ENCODE measurements around the gene HJURP. TPM values are rescaled to one million over a fixed set of nuclear protein-coding genes. Genes with fewer than 3 reads are reported as not detected.
A peak's percentile ranks its signal among the peaks of the same experiment; 100 is the strongest.

The HJURP gene
- total RNA-seq, 1 donor from 2014 or later: 11.4 TPM

- DNase-seq (ENCODE audit: low spot score): no peak
- H3K4me3 Mint-ChIP-seq (ENCODE audit: unreplicated experiment): no peak overlapping the region
- H3K27ac Mint-ChIP-seq (ENCODE audit: unreplicated experiment): no peak overlapping the region
- H3K4me1 Mint-ChIP-seq (ENCODE audit: unreplicated experiment): no peaks in the 10 kb centered on the region
- no peaks in the 10 kb centered on the region for H3K9me3 Mint-ChIP-seq (ENCODE audit: unreplicated experiment)
- TF ChIP-seq, protein P1, sequence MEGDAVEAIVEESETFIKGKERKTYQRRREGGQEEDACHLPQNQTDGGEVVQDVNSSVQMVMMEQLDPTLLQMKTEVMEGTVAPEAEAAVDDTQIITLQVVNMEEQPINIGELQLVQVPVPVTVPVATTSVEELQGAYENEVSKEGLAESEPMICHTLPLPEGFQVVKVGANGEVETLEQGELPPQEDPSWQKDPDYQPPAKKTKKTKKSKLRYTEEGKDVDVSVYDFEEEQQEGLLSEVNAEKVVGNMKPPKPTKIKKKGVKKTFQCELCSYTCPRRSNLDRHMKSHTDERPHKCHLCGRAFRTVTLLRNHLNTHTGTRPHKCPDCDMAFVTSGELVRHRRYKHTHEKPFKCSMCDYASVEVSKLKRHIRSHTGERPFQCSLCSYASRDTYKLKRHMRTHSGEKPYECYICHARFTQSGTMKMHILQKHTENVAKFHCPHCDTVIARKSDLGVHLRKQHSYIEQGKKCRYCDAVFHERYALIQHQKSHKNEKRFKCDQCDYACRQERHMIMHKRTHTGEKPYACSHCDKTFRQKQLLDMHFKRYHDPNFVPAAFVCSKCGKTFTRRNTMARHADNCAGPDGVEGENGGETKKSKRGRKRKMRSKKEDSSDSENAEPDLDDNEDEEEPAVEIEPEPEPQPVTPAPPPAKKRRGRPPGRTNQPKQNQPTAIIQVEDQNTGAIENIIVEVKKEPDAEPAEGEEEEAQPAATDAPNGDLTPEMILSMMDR (IDR thresholded peaks at IDR 0.05; ENCODE audit: unreplicated experiment): no peak
- H3K36me3 Mint-ChIP-seq (ENCODE audit: low read depth, unreplicated experiment): peaks cover 17% of the 10 kb centered on the region
- peaks cover 12% of the 10 kb centered on the region for H3K27me3 Mint-ChIP-seq (ENCODE audit: unreplicated experiment)
Measured at GRCh38 chr2:233792720-233793119, 61.6 kb downstream of the HJURP start.

- H3K4me1 Mint-ChIP-seq (ENCODE audit: unreplicated experiment): no peaks in the 10 kb centered on the region
- TF ChIP-seq, protein P1 (IDR thresholded peaks at IDR 0.05; ENCODE audit: unreplicated experiment): no peak
- H3K36me3 Mint-ChIP-seq (ENCODE audit: low read depth, unreplicated experiment): peaks cover 17% of the 10 kb centered on the region
- DNase-seq (ENCODE audit: low spot score): no peak
- no peak overlapping the region for H3K4me3 Mint-ChIP-seq (ENCODE audit: unreplicated experiment)
- peaks cover 12% of the 10 kb centered on the region for H3K27me3 Mint-ChIP-seq (ENCODE audit: unreplicated experiment)
- H3K27ac Mint-ChIP-seq (ENCODE audit: unreplicated experiment): no peak overlapping the region
- no peaks in the 10 kb centered on the region for H3K9me3 Mint-ChIP-seq (ENCODE audit: unreplicated experiment)
Measured at GRCh38 chr2:233791883-233792329, 62.4 kb downstream of the HJURP start.

DNA sequence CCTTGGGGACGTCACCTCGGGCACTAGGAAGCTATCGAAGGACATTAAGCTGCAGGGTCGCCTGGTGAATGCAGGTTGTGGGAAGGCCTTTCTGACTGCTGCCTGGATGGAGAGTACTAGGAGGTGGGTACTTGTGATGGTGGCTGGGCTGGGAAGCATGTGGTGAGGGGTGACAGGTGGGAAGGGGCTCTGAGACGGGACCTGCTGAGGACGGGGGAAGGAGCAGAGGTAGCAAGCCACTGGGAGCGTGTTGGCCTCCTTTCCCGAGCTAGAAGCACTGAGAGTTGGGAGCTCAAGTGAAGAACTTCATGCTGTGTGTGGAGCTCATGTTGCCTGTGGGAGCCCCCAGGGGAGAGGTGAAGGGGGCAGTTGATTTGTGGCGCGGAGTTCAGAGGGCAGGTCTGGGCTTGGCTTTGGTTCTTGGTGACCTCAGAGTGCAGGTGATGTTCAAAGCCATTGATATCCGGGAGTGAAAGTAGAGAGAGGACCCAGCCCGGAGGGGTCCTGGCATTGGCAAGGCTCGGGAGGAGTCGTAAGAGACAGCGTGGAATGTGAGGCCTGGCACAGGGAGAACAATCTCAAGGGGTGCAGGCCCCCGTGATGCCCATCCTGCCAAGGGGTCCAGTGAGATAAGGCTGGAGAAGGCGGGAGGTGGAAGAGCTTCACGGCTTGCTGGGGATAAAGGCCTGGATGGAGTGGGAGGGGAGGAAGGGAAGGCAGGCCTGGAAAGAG lies 63.0 kb downstream of the HJURP start:
- no peak for DNase-seq (ENCODE audit: low spot score)
- peaks cover 12% of the 10 kb centered on the region for H3K27me3 Mint-ChIP-seq (ENCODE audit: unreplicated experiment)

GRCh38 chr2:233789554-233789953 lies 64.8 kb downstream of the HJURP start:
- peaks cover 17% of the 10 kb centered on the region for H3K36me3 Mint-ChIP-seq (ENCODE audit: low read depth, unreplicated experiment)

More for the DNA sequence above, 63.0 kb downstream of the HJURP start:
- H3K27ac Mint-ChIP-seq (ENCODE audit: unreplicated experiment): no peak overlapping the region
- TF ChIP-seq, protein P1 (IDR thresholded peaks at IDR 0.05; ENCODE audit: unreplicated experiment): no peak
- no peaks in the 10 kb centered on the region for H3K9me3 Mint-ChIP-seq (ENCODE audit: unreplicated experiment)
- H3K36me3 Mint-ChIP-seq (ENCODE audit: low read depth, unreplicated experiment): peaks cover 17% of the 10 kb centered on the region
- H3K4me1 Mint-ChIP-seq (ENCODE audit: unreplicated experiment): no peaks in the 10 kb centered on the region
- no peak overlapping the region for H3K4me3 Mint-ChIP-seq (ENCODE audit: unreplicated experiment)

More at GRCh38 chr2:233789554-233789953, 64.8 kb downstream of the HJURP start:
- TF ChIP-seq, protein P1 (IDR thresholded peaks at IDR 0.05; ENCODE audit: unreplicated experiment): no peak
- Mint-ChIP-seq H3K9me3 (ENCODE audit: unreplicated experiment) (no peaks in the 10 kb centered on the region), H3K4me3 (ENCODE audit: unreplicated experiment) (peak overlapping the region; percentile 13), H3K27me3 (ENCODE audit: unreplicated experiment) (peaks cover 8% of the 10 kb centered on the region), H3K4me1 (ENCODE audit: unreplicated experiment) (no peaks in the 10 kb centered on the region), H3K27ac (ENCODE audit: unreplicated experiment) (no peak overlapping the region)
- DNase-seq (ENCODE audit: low spot score): no peak

Other genes starting within 250 kb of the HJURP start
- gene UGT1A8, start 236.9 kb downstream of the HJURP start, total RNA-seq (ENCODE audit: unreplicated experiment): not detected
- gene UGT1A10, start 218.1 kb downstream of the HJURP start, total RNA-seq (ENCODE audit: unreplicated experiment): not detected
- not detected for gene UGT1A9, start 182.6 kb downstream of the HJURP start, total RNA-seq (ENCODE audit: unreplicated experiment)
- gene UGT1A7, start 172.6 kb downstream of the HJURP start, total RNA-seq (ENCODE audit: unreplicated experiment): not detected
- gene UGT1A6, start 161.6 kb downstream of the HJURP start, total RNA-seq (ENCODE audit: unreplicated experiment): not detected
- not detected for gene UGT1A5, start 141.6 kb downstream of the HJURP start, total RNA-seq (ENCODE audit: unreplicated experiment)
- gene UGT1A4, start 135.8 kb downstream of the HJURP start, total RNA-seq (ENCODE audit: unreplicated experiment): not detected
- not detected for gene UGT1A3, start 125.5 kb downstream of the HJURP start, total RNA-seq (ENCODE audit: unreplicated experiment)
- gene UGT1A1, start 94.3 kb downstream of the HJURP start, total RNA-seq (ENCODE audit: unreplicated experiment): not detected
- 0.31 TPM for gene MROH2A, start 76.2 kb downstream of the HJURP start, total RNA-seq (ENCODE audit: unreplicated experiment)
- not detected for gene TRPM8, start 62.8 kb upstream of the HJURP start, total RNA-seq (ENCODE audit: unreplicated experiment)
- gene SPP2, start 196.2 kb upstream of the HJURP start, total RNA-seq (ENCODE audit: unreplicated experiment): not detected